Caco-2 (cell line): ENCODE measurements around the gene SRGAP1. TPM values are rescaled to one million over a fixed set of nuclear protein-coding genes. Genes with fewer than 3 reads are reported as not detected.

ENCODE experiments used
- BruUV-seq: library from RNA; stranded (reverse); fragments of 400-500 nt; replicated peaks from 2 replicates; lab custom pipeline; 2021; lab: Mats Ljungman, UMichigan
- CTCF ChIA-PET: fragments of 300-600 bp; sonication (Branson Sonifier 250); formaldehyde crosslinking; loops from one replicate; lab custom pipeline; 2022; ENCODE audit warnings: antibody characterized with exemption; lab: Charles Lee
- POLR2A ChIA-PET: fragments of 300-600 bp; sonication (Branson Sonifier 250); formaldehyde crosslinking; loops from one replicate; lab custom pipeline; 2022; ENCODE audit warnings: antibody characterized with exemption; lab: Charles Lee
- DNase-seq, 2 experiments: peaks; one replicate each; pipeline versions ENCODE4 v3.0.0 to v3.0.0-alpha.2; 2020 to 2022
- H3K27me3 ChIP-seq: replicated peaks from 2 replicates; pipeline ENCODE4 v1.6.0; 2011; ENCODE audit warnings: low read length; ENCODE audit not compliant: control insufficient read depth, insufficient read depth
- H3K36me3 ChIP-seq: 2 replicates; pipeline ENCODE4 v1.5.1; 2011; ENCODE audit warnings: low read length; ENCODE audit not compliant: control insufficient read depth, insufficient read depth
- H3K4me1 ChIP-seq: fragments of 250-450 bp; sonication (Bioruptor Pico); 2 replicates; pipeline ENCODE4 v1.5.1; 2020; ENCODE audit warnings: mild to moderate bottlenecking
- H3K4me3 ChIP-seq: 2 replicates; pipeline ENCODE4 v1.5.1; 2011; ENCODE audit warnings: low read depth, mild to moderate bottlenecking, control low read depth, low read length
- H3K9me3 ChIP-seq: fragments of 250-450 bp; sonication (Bioruptor Pico); 2 replicates; pipeline ENCODE4 v1.5.1; 2020; ENCODE audit warnings: mild to moderate bottlenecking, moderate library complexity
- H3K27ac Mint-ChIP-seq: one replicate; pipeline ENCODE4 v1.8.0; 2022; ENCODE audit warnings: mixed read lengths; ENCODE audit not compliant: unreplicated experiment
- H3K27me3 Mint-ChIP-seq: one replicate; pipeline ENCODE4 v1.8.0; 2022; ENCODE audit warnings: mixed read lengths; ENCODE audit not compliant: insufficient read depth, unreplicated experiment
- H3K36me3 Mint-ChIP-seq: one replicate; pipeline ENCODE4 v1.8.0; 2022; ENCODE audit warnings: mild to moderate bottlenecking, mixed read lengths; ENCODE audit not compliant: insufficient read depth, unreplicated experiment
- H3K4me1 Mint-ChIP-seq: one replicate; pipeline ENCODE4 v1.8.0; 2022; ENCODE audit warnings: low read depth, mixed read lengths; ENCODE audit not compliant: unreplicated experiment
- H3K4me3 Mint-ChIP-seq: one replicate; pipeline ENCODE4 v1.8.0; 2022; ENCODE audit warnings: mild to moderate bottlenecking, moderate library complexity, mixed read lengths; ENCODE audit not compliant: unreplicated experiment
- H3K9me3 Mint-ChIP-seq: one replicate; pipeline ENCODE4 v1.8.0; 2022; ENCODE audit warnings: mixed read lengths; ENCODE audit not compliant: unreplicated experiment
- CTCF ChIP-seq, 2 experiments: fragments of 200-600 bp in 1 of 2; IDR thresholded peaks; 1 replicate in 1 of 2; 2 replicates in 1 of 2; pipeline versions ENCODE4 v1.5.1 to v1.8.0; 2011 to 2022; ENCODE audit warnings: antibody characterized with exemption in 1 of 2, control low read depth in 1 of 2, inconsistent platforms in 1 of 2, low read depth in 1 of 2, low read length in 1 of 2, mild to moderate bottlenecking in 1 of 2, moderate library complexity in 1 of 2; ENCODE audit not compliant: insufficient read depth in 1 of 2, severe bottlenecking in 1 of 2, unreplicated experiment in 1 of 2
- intact Hi-C: fragments of 100-400 bp; cut with micrococcal nuclease; formaldehyde crosslinking; loops from one replicate; pipeline ENCODE4 v1.10.0; 2022; ENCODE audit not compliant: unreplicated experiment
- total RNA-seq: library from RNA; stranded (reverse); gene quantifications from 2 replicates; pipeline ENCODE4 v1.2.3, GENCODE V29; 2022

SRGAP1 gene
- total RNA-seq, 1 experiment from 2014 or later, result 22.1 TPM

- H3K27ac Mint-ChIP-seq, result no peak overlapping the region
- no peaks in the 10 kb centered on the region for H3K9me3 Mint-ChIP-seq
- CTCF ChIA-PET, result no interaction called here
- BruUV-seq, result no TSS peak
- H3K27me3 Mint-ChIP-seq, result no peaks in the 10 kb centered on the region
- POLR2A ChIA-PET, result no interaction called here
- TF ChIP-seq CTCF (IDR thresholded peaks at IDR 0.05; ENCODE audit: insufficient read depth in 1 of 2, low read depth in 1 of 2, low read length in 1 of 2, severe bottlenecking in 1 of 2, unreplicated experiment in 1 of 2), result no peak
- Histone ChIP-seq H3K9me3 (no peaks in the 10 kb centered on the region), H3K27me3 (no peaks in the 10 kb centered on the region), H3K4me1 (peaks cover 4% of the 10 kb centered on the region), H3K36me3 (no peaks in the 10 kb centered on the region; the same call in 1 of the 2 replicates), H3K4me3 (no peak overlapping the region)
- DNase-seq, result no peak
- H3K4me1 Mint-ChIP-seq, result peaks cover 7% of the 10 kb centered on the region
- H3K36me3 Mint-ChIP-seq, result no peaks in the 10 kb centered on the region
- H3K4me3 Mint-ChIP-seq, result no peak overlapping the region
- intact Hi-C loops, result no loop called here
Observed at GRCh38 chr12:63927511-63927910, 83.0 kb downstream of the SRGAP1 start.

GRCh38 chr12:63928305-63928704 lies 83.8 kb downstream of the SRGAP1 start:
- TF ChIP-seq CTCF (IDR thresholded peaks at IDR 0.05; ENCODE audit: insufficient read depth in 1 of 2, low read depth in 1 of 2, low read length in 1 of 2, severe bottlenecking in 1 of 2, unreplicated experiment in 1 of 2), result no peak
- no peak for DNase-seq
- intact Hi-C loops, result no loop called here
- no peak overlapping the region for H3K27ac Mint-ChIP-seq
- no peak overlapping the region for H3K4me3 Mint-ChIP-seq
- H3K27me3 Mint-ChIP-seq, result no peaks in the 10 kb centered on the region
- no peak overlapping the region for H3K4me3 ChIP-seq
- H3K4me1 Mint-ChIP-seq, result peaks cover 7% of the 10 kb centered on the region
- H3K9me3 Mint-ChIP-seq, result no peaks in the 10 kb centered on the region
- H3K36me3 Mint-ChIP-seq, result no peaks in the 10 kb centered on the region
- H3K36me3 ChIP-seq, result no peaks in the 10 kb centered on the region
- no peaks in the 10 kb centered on the region for H3K4me1 ChIP-seq
- POLR2A ChIA-PET, result no interaction called here
- CTCF ChIA-PET, result no interaction called here
- no TSS peak for BruUV-seq
- no peaks in the 10 kb centered on the region for H3K9me3 ChIP-seq
- H3K27me3 ChIP-seq, result no peaks in the 10 kb centered on the region

- POLR2A ChIA-PET, result no interaction called here
- Mint-ChIP-seq H3K27ac (no peak overlapping the region), H3K27me3 (no peaks in the 10 kb centered on the region), H3K9me3 (no peaks in the 10 kb centered on the region), H3K4me1 (peaks cover 7% of the 10 kb centered on the region), H3K4me3 (no peak overlapping the region), H3K36me3 (no peaks in the 10 kb centered on the region)
- TF ChIP-seq CTCF (IDR thresholded peaks at IDR 0.05; ENCODE audit: insufficient read depth in 1 of 2, low read depth in 1 of 2, low read length in 1 of 2, severe bottlenecking in 1 of 2, unreplicated experiment in 1 of 2), result no peak
- Histone ChIP-seq H3K27me3 (no peaks in the 10 kb centered on the region), H3K4me1 (no peaks in the 10 kb centered on the region), H3K4me3 (no peak overlapping the region), H3K36me3 (no peaks in the 10 kb centered on the region), H3K9me3 (no peaks in the 10 kb centered on the region)
- no TSS peak for BruUV-seq
- no peak for DNase-seq
- intact Hi-C loops, result no loop called here
- CTCF ChIA-PET, result no interaction called here
Observed at GRCh38 chr12:63929426-63929825, 84.9 kb downstream of the SRGAP1 start.
